HEK293T (cell line): ENCODE data around the gene FAM171A1.

Experiments used
- FOXM1 ChIP-seq: fragments of 450-650 bp; IDR thresholded peaks from 2 replicates; pipeline ENCODE4 v1.6.1; 2017; ENCODE audit warnings: mild to moderate bottlenecking, borderline replicate concordance
- SUZ12 ChIP-seq: fragments of 450-650 bp; IDR thresholded peaks from 2 replicates; pipeline ENCODE4 v1.6.1; 2016; ENCODE audit warnings: mild to moderate bottlenecking
- ZNF384 ChIP-seq: fragments of 450-650 bp; IDR thresholded peaks from 2 replicates; pipeline ENCODE4 v1.6.1; 2016

GRCh38 chr10:15300145-15300544 lies 70.9 kb downstream of the FAM171A1 start:
- no peak for TF ChIP-seq SUZ12
- no peak for TF ChIP-seq ZNF384
- no peak for TF ChIP-seq FOXM1
